ENCODE data around the gene AIP.

Gene AIP

GRCh38 chr11:67482827-67483798 is at the start of gene AIP:
AIP (plus strand) TSS chr11:67483026; CDS start chr11:67483159, 133 bp downstream.
- DNase-seq (ENCODE audit: low spot score) = peak; percentile 100

- no peak for DNase-seq (ENCODE audit: low spot score)
Measured at GRCh38 chr11:67433536-67434394, 49.1 kb upstream of the AIP start.

GRCh38 chr11:67434395-67434881 is 48.4 kb upstream of the AIP start:
- DNase-seq (ENCODE audit: low spot score) = no peak

GRCh38 chr11:67435031-67435726 is 47.6 kb upstream of the AIP start:
- no peak for DNase-seq (ENCODE audit: low spot score)

- DNase-seq (ENCODE audit: low spot score) = no peak
Measured at GRCh38 chr11:67435727-67436458, 46.9 kb upstream of the AIP start.

GRCh38 chr11:67436459-67437081 is 46.3 kb upstream of the AIP start:
- DNase-seq (ENCODE audit: low spot score) = no peak

GRCh38 chr11:67437082-67437808 is 45.6 kb upstream of the AIP start, which contains the start of gene PTPRCAP:
PTPRCAP (minus strand) TSS chr11:67437682; CDS start chr11:67437619, 63 bp downstream.
- DNase-seq (ENCODE audit: low spot score) = no peak

- DNase-seq (ENCODE audit: low spot score) = no peak
Measured at GRCh38 chr11:67437809-67438157, 45.0 kb upstream of the AIP start.

- no peak for DNase-seq (ENCODE audit: low spot score)
Measured at GRCh38 chr11:67438158-67438902, 44.5 kb upstream of the AIP start.

GRCh38 chr11:67439321-67440228 is 43.3 kb upstream of the AIP start:
- peak; percentile 91 for DNase-seq (ENCODE audit: low spot score)

- no peak for DNase-seq (ENCODE audit: low spot score)
Measured at GRCh38 chr11:67440229-67441097, 42.4 kb upstream of the AIP start.

- no peak for DNase-seq (ENCODE audit: low spot score)
Measured at GRCh38 chr11:67441098-67441563, 41.7 kb upstream of the AIP start.

GRCh38 chr11:67441731-67442351 is 41.0 kb upstream of the AIP start:
- DNase-seq (ENCODE audit: low spot score) = no peak

- no peak for DNase-seq (ENCODE audit: low spot score)
Measured at GRCh38 chr11:67442504-67443404, 40.1 kb upstream of the AIP start.

- DNase-seq (ENCODE audit: low spot score) = no peak
Measured at GRCh38 chr11:67445515-67445914, 37.3 kb upstream of the AIP start.

GRCh38 chr11:67448220-67448609 is 34.6 kb upstream of the AIP start:
- no peak for DNase-seq (ENCODE audit: low spot score)
